ENCODE results near the gene SH2D2A.

Gene SH2D2A

GRCh38 chr1:156803086-156803851, 13.4 kb downstream of the SH2D2A start:
- DNase-seq (ENCODE audit: low spot score), result no peak

GRCh38 chr1:156802421-156802935, 14.2 kb downstream of the SH2D2A start:
- DNase-seq (ENCODE audit: low spot score), result no peak

GRCh38 chr1:156801409-156802121, 15.1 kb downstream of the SH2D2A start:
- no peak for DNase-seq (ENCODE audit: low spot score)

GRCh38 chr1:156797212-156797871, 19.3 kb downstream of the SH2D2A start:
- peak; percentile 81 for DNase-seq (ENCODE audit: low spot score)

- no peak for DNase-seq (ENCODE audit: low spot score)
Observed at GRCh38 chr1:156796340-156797097, 20.1 kb downstream of the SH2D2A start.

- DNase-seq (ENCODE audit: low spot score), result peak; percentile 95
Observed at GRCh38 chr1:156795787-156796186, 20.9 kb downstream of the SH2D2A start.

- DNase-seq (ENCODE audit: low spot score), result no peak
Observed at GRCh38 chr1:156795374-156795733, 21.3 kb downstream of the SH2D2A start.

- no peak for DNase-seq (ENCODE audit: low spot score)
Observed at GRCh38 chr1:156794506-156795373, 21.9 kb downstream of the SH2D2A start.

- peak; percentile 58 for DNase-seq (ENCODE audit: low spot score)
Observed at GRCh38 chr1:156789621-156790318, 26.9 kb downstream of the SH2D2A start.

- no peak for DNase-seq (ENCODE audit: low spot score)
Observed at GRCh38 chr1:156788136-156788535, 28.5 kb downstream of the SH2D2A start.

- DNase-seq (ENCODE audit: low spot score), result no peak
Observed at GRCh38 chr1:156786640-156787039, 30.0 kb downstream of the SH2D2A start.

- no peak for DNase-seq (ENCODE audit: low spot score)
Observed at GRCh38 chr1:156785458-156785857, 31.2 kb downstream of the SH2D2A start.

- no peak for DNase-seq (ENCODE audit: low spot score)
Observed at GRCh38 chr1:156781585-156782186, 35.0 kb downstream of the SH2D2A start.

- no peak for DNase-seq (ENCODE audit: low spot score)
Observed at GRCh38 chr1:156777573-156777972, 39.1 kb downstream of the SH2D2A start.

GRCh38 chr1:156776942-156777341, 39.7 kb downstream of the SH2D2A start:
- DNase-seq (ENCODE audit: low spot score), result no peak

- DNase-seq (ENCODE audit: low spot score), result no peak
Observed at GRCh38 chr1:156775799-156776198, 40.8 kb downstream of the SH2D2A start.

GRCh38 chr1:156773607-156774006, 43.0 kb downstream of the SH2D2A start:
- no peak for DNase-seq (ENCODE audit: low spot score)

- peak; percentile 65 for DNase-seq (ENCODE audit: low spot score)
Observed at GRCh38 chr1:156772728-156773497, 43.7 kb downstream of the SH2D2A start.

- DNase-seq (ENCODE audit: low spot score), result no peak
Observed at GRCh38 chr1:156772222-156772621, 44.4 kb downstream of the SH2D2A start.
